MCF 10A (cell line): ENCODE data around the gene FILIP1L. TPM values are rescaled to one million over a fixed set of nuclear protein-coding genes. Genes with fewer than 3 reads are reported as not detected.

ENCODE experiments used
- BruUV-seq: library from RNA; stranded (reverse); fragments of 400-500 nt; replicated peaks from 2 replicates; lab custom pipeline; 2021; lab: Mats Ljungman, UMichigan
- CTCF ChIA-PET: fragments of 300-600 bp; sonication (Branson Sonifier 250); formaldehyde crosslinking; extraction: SDS; loops from one replicate; lab custom pipeline; 2021; ENCODE audit warnings: antibody characterized with exemption, inconsistent platforms; lab: Yijun Ruan, JAX
- POLR2A ChIA-PET: fragments of 300-600, 350-650 bp; sonication (Branson Sonifier 250); formaldehyde crosslinking; extraction: SDS; loops from one replicate; lab custom pipeline; 2020; ENCODE audit warnings: antibody characterized with exemption, inconsistent platforms; lab: Yijun Ruan, JAX
- DNase-seq: peaks from one replicate; pipeline ENCODE4 v3.0.0-alpha.2; 2018; ENCODE audit not compliant: unreplicated experiment
- H3K27ac Mint-ChIP-seq: one replicate; pipeline ENCODE4 v1.8.0; 2022; ENCODE audit warnings: mild to moderate bottlenecking, low read depth, mixed read lengths; ENCODE audit not compliant: unreplicated experiment
- H3K27me3 Mint-ChIP-seq: one replicate; pipeline ENCODE4 v1.8.0; 2022; ENCODE audit warnings: mixed read lengths; ENCODE audit not compliant: insufficient read depth, unreplicated experiment
- H3K36me3 Mint-ChIP-seq: one replicate; pipeline ENCODE4 v1.8.0; 2022; ENCODE audit warnings: mild to moderate bottlenecking, moderate library complexity, mixed read lengths; ENCODE audit not compliant: insufficient read depth, unreplicated experiment
- H3K4me1 Mint-ChIP-seq: one replicate; pipeline ENCODE4 v1.8.0; 2022; ENCODE audit warnings: mixed read lengths; ENCODE audit not compliant: insufficient read depth, unreplicated experiment
- H3K4me3 Mint-ChIP-seq: one replicate; pipeline ENCODE4 v1.8.0; 2022; ENCODE audit warnings: mild to moderate bottlenecking, moderate library complexity, mixed read lengths; ENCODE audit not compliant: unreplicated experiment
- H3K9me3 Mint-ChIP-seq: one replicate; pipeline ENCODE4 v1.8.0; 2022; ENCODE audit warnings: mixed read lengths; ENCODE audit not compliant: unreplicated experiment
- CTCF ChIP-seq: fragments of 200-600 bp; IDR thresholded peaks from one replicate; pipeline ENCODE4 v1.8.0; 2022; ENCODE audit warnings: antibody characterized with exemption, mild to moderate bottlenecking; ENCODE audit not compliant: unreplicated experiment
- intact Hi-C: fragments of 100-400 bp; cut with micrococcal nuclease; formaldehyde crosslinking; loops from 2 replicates; pipeline ENCODE4 v1.14.1; 2022
- total RNA-seq: library from RNA; stranded (reverse); gene quantifications from 2 replicates; pipeline ENCODE4 v1.2.3, GENCODE V29; 2022

FILIP1L gene
- total RNA-seq, 1 experiment from 2014 or later: 2.4 TPM

- POLR2A ChIA-PET: no interaction called here
- H3K4me3 Mint-ChIP-seq: no peak overlapping the region
- no peak for TF ChIP-seq CTCF
- no peak overlapping the region for H3K27ac Mint-ChIP-seq
- intact Hi-C loops: no loop called here
- CTCF ChIA-PET: interaction anchor here (0.6 kb wide), 1 partner anchor 139 kb away, joined by 3 read pairs; no protein-coding TSS in a partner anchor
- H3K27me3 Mint-ChIP-seq: no peaks in the 10 kb centered on the region
- no peaks in the 10 kb centered on the region for H3K9me3 Mint-ChIP-seq
- no peak for DNase-seq
- no peaks in the 10 kb centered on the region for H3K4me1 Mint-ChIP-seq
- no peaks in the 10 kb centered on the region for H3K36me3 Mint-ChIP-seq
- no TSS peak for BruUV-seq
These were observed 124.1 kb downstream of the FILIP1L start for GRCh38 chr3:99990179-99990578.

GRCh38 chr3:99984668-99985067 lies 129.6 kb downstream of the FILIP1L start:
- Mint-ChIP-seq H3K36me3 (peaks cover 11% of the 10 kb centered on the region), H3K9me3 (no peaks in the 10 kb centered on the region), H3K4me1 (no peaks in the 10 kb centered on the region), H3K27ac (no peak overlapping the region), H3K4me3 (no peak overlapping the region), H3K27me3 (no peaks in the 10 kb centered on the region)
- BruUV-seq: no TSS peak
- ChIA-PET CTCF (interaction anchor here (0.7 kb wide), 1 partner anchor 40 kb away, joined by 3 read pairs; no protein-coding TSS in a partner anchor), POLR2A (no interaction called here)
- intact Hi-C loops: no loop called here
- no peak for TF ChIP-seq CTCF
- no peak for DNase-seq

- Mint-ChIP-seq H3K9me3 (no peaks in the 10 kb centered on the region), H3K27ac (no peak overlapping the region), H3K27me3 (no peaks in the 10 kb centered on the region), H3K36me3 (peaks cover 11% of the 10 kb centered on the region), H3K4me1 (no peaks in the 10 kb centered on the region), H3K4me3 (no peak overlapping the region)
- no peak for DNase-seq
- no peak for TF ChIP-seq CTCF
- intact Hi-C loops: no loop called here
- BruUV-seq: no TSS peak
- CTCF ChIA-PET: interaction anchor here (0.6 kb wide), 1 partner anchor 9 kb away, joined by 3 read pairs; no protein-coding TSS in a partner anchor
- POLR2A ChIA-PET: interaction anchor here (0.7 kb wide), 1 partner anchor 11 kb away, joined by 4 read pairs; no protein-coding TSS in a partner anchor
These were observed 130.2 kb downstream of the FILIP1L start for GRCh38 chr3:99984139-99984538.

- no peaks in the 10 kb centered on the region for H3K27me3 Mint-ChIP-seq
- no peak for DNase-seq
- H3K4me1 Mint-ChIP-seq: no peaks in the 10 kb centered on the region
- no peaks in the 10 kb centered on the region for H3K9me3 Mint-ChIP-seq
- no peak overlapping the region for H3K4me3 Mint-ChIP-seq
- CTCF ChIA-PET: no interaction called here
- H3K36me3 Mint-ChIP-seq: peaks cover 11% of the 10 kb centered on the region
- intact Hi-C loops: no loop called here
- no TSS peak for BruUV-seq
- no peak for TF ChIP-seq CTCF
- H3K27ac Mint-ChIP-seq: no peak overlapping the region
- POLR2A ChIA-PET: interaction anchor here (0.6 to 1.1 kb wide), 2 partner anchors 9 to 146 kb away, joined by 3 read pairs; no protein-coding TSS in a partner anchor
These were observed 131.7 kb downstream of the FILIP1L start for GRCh38 chr3:99982650-99983049.
